SK-N-SH (cell line): ENCODE measurements around the gene TTF2. TPM values are rescaled to one million over a fixed set of nuclear protein-coding genes. Genes with fewer than 3 reads are reported as not detected.

Source experiments
- CTCF ChIA-PET: fragments of 300-600, 350-600 bp; formaldehyde crosslinking; extraction: SDS; loops from one replicate; lab custom pipeline; 2021; lab: Yijun Ruan, JAX
- POLR2A ChIA-PET: fragments of 350-600 bp; sonication (Branson Sonifier 250); formaldehyde crosslinking; extraction: SDS; loops from one replicate; lab custom pipeline; 2020; ENCODE audit warnings: antibody characterized with exemption, inconsistent platforms; lab: Yijun Ruan, JAX
- DNase-seq: peaks from one replicate; pipeline ENCODE4 v3.0.0; 2012
- H2AFZ ChIP-seq: fragments of 200-600 bp; sonication (generic); 2 replicates; pipeline ENCODE4 v1.8.1; 2016; ENCODE audit warnings: antibody characterized with exemption, mild to moderate bottlenecking, low read depth
- H3F3A ChIP-seq: fragments of 200-600 bp; sonication (generic); replicated peaks from 2 replicates; pipeline ENCODE3; 2016; ENCODE audit warnings: antibody characterized with exemption, mild to moderate bottlenecking; ENCODE audit not compliant: insufficient read depth
- H3K27ac ChIP-seq, 2 experiments: fragments of 200-500 bp in 1 of 2; fragments of 200-600 bp in 1 of 2; sonication (Bioruptor generic) in 1 of 2; sonication (generic), shearing (Covaris generic) in 1 of 2; 2 replicates each; pipeline versions ENCODE4 v1.5.1 to v1.6.1; 2014 to 2016; ENCODE audit warnings: low read depth in 2 of 2, inconsistent platforms in 1 of 2, low read length in 1 of 2, mild to moderate bottlenecking in 1 of 2, mixed read lengths in 1 of 2
- H3K27me3 ChIP-seq: fragments of 200-600 bp; sonication (generic), shearing (Covaris generic); 2 replicates; pipeline ENCODE4 v1.6.1; 2016; ENCODE audit warnings: mixed run types; ENCODE audit not compliant: insufficient read depth
- H3K36me3 ChIP-seq, 2 experiments: fragments of 200-500 bp in 1 of 2; fragments of 200-600 bp in 1 of 2; sonication (Bioruptor generic) in 1 of 2; sonication (generic) in 1 of 2; replicated peaks in 1 of 2; 2 replicates each; pipeline versions ENCODE3 to v1.5.1; 2014 to 2016; ENCODE audit warnings: low read length in 1 of 2, mild to moderate bottlenecking in 1 of 2; ENCODE audit not compliant: insufficient read depth in 2 of 2, control insufficient read depth in 1 of 2
- H3K4me1 ChIP-seq, 2 experiments: fragments of 200-500 bp in 1 of 2; fragments of 200-600 bp in 1 of 2; sonication (Bioruptor generic) in 1 of 2; sonication (generic), shearing (Covaris generic) in 1 of 2; 2 replicates each; pipeline versions ENCODE4 v1.5.1 to v1.6.1; 2014 to 2016; ENCODE audit warnings: low read depth in 1 of 2, low read length in 1 of 2, mixed run types in 1 of 2; ENCODE audit not compliant: insufficient read depth in 2 of 2, control insufficient read depth in 1 of 2
- H3K4me2 ChIP-seq: fragments of 200-600 bp; sonication (generic), shearing (Covaris generic); 2 replicates; pipeline ENCODE4 v1.6.1; 2017; ENCODE audit warnings: mixed run types
- H3K4me3 ChIP-seq, 2 experiments: fragments of 200-500 bp in 1 of 2; fragments of 200-600 bp in 1 of 2; sonication (Bioruptor generic) in 1 of 2; sonication (generic), shearing (Covaris generic) in 1 of 2; 2 replicates each; pipeline versions ENCODE4 v1.5.1 to v1.8.1; 2014 to 2016; ENCODE audit warnings: low read depth in 2 of 2, inconsistent platforms in 1 of 2, low read length in 1 of 2, mild to moderate bottlenecking in 1 of 2, mixed read lengths in 1 of 2, moderate library complexity in 1 of 2
- H3K79me2 ChIP-seq: fragments of 200-600 bp; sonication (generic); 2 replicates; pipeline ENCODE4 v1.8.1; 2017; ENCODE audit warnings: mild to moderate bottlenecking; ENCODE audit not compliant: insufficient read depth
- H3K9ac ChIP-seq: fragments of 200-600 bp; sonication (generic); 2 replicates; pipeline ENCODE4 v1.6.1; 2017; ENCODE audit warnings: mixed run types
- H3K9me2 ChIP-seq: fragments of 200-600 bp; sonication (generic); 2 replicates; pipeline ENCODE4 v1.6.1; 2017; ENCODE audit warnings: mixed run types
- H3K9me3 ChIP-seq: fragments of 200-600 bp; sonication (generic); 2 replicates; pipeline ENCODE4 v1.6.1; 2017; ENCODE audit warnings: mixed run types, mild to moderate bottlenecking, moderate library complexity
- H4K20me1 ChIP-seq: fragments of 200-600 bp; sonication (generic); 2 replicates; pipeline ENCODE4 v1.6.1; 2017; ENCODE audit warnings: mild to moderate bottlenecking, mixed run types; ENCODE audit not compliant: insufficient read depth
- CHD2 ChIP-seq: fragments of 150-350 bp; IDR thresholded peaks from 2 replicates; pipeline ENCODE4 v1.6.1; 2018; ENCODE audit warnings: low read length; ENCODE audit not compliant: partially characterized antibody
- CTCF ChIP-seq: fragments of 200-600 bp; sonication (generic); IDR thresholded peaks from 2 replicates; pipeline ENCODE4 v1.6.1; 2017; ENCODE audit warnings: antibody characterized with exemption, mild to moderate bottlenecking, moderate library complexity
- EP300 ChIP-seq, 2 experiments: IDR thresholded peaks; 2 replicates each; pipeline versions ENCODE4 v1.4.0 to v1.6.1; 2012; ENCODE audit warnings: borderline replicate concordance in 1 of 2, low read depth in 1 of 2, low read length in 1 of 2
- JUND ChIP-seq: IDR thresholded peaks from 2 replicates; pipeline ENCODE4 v1.4.0; 2012
- POLR2AphosphoS5 ChIP-seq: IDR thresholded peaks from 2 replicates; pipeline ENCODE4 v1.6.1; 2012; ENCODE audit warnings: low read depth, low read length
- SIN3A ChIP-seq: IDR thresholded peaks from 2 replicates; pipeline ENCODE4 v1.6.1; 2012; ENCODE audit warnings: low read depth, mild to moderate bottlenecking, low read length, moderate library complexity, borderline replicate concordance
- TAF1 ChIP-seq: IDR thresholded peaks from 2 replicates; pipeline ENCODE4 v1.6.1; 2012; ENCODE audit warnings: low read depth, mild to moderate bottlenecking, low read length, moderate library complexity, borderline replicate concordance
- TCF12 ChIP-seq: IDR thresholded peaks from 2 replicates; pipeline ENCODE4 v1.4.0; 2012
- TEAD4 ChIP-seq: IDR thresholded peaks from 2 replicates; pipeline ENCODE4 v1.4.0; 2012; ENCODE audit warnings: mild to moderate bottlenecking, borderline replicate concordance; ENCODE audit not compliant: insufficient read depth
- USF1 ChIP-seq: IDR thresholded peaks from 2 replicates; pipeline ENCODE4 v1.4.0; 2012; ENCODE audit warnings: low read depth, borderline replicate concordance
- USF2 ChIP-seq: fragments of 150-350 bp; IDR thresholded peaks from 2 replicates; pipeline ENCODE4 v1.6.1; 2017; ENCODE audit warnings: antibody characterized with exemption, low read length, low read depth, borderline replicate concordance
- ZBTB33 ChIP-seq: IDR thresholded peaks from 2 replicates; pipeline ENCODE4 v1.4.0; 2012; ENCODE audit warnings: low read depth, borderline replicate concordance
- WGBS: methylation state at CpG from one replicate; pipeline ENCODE4 v1.1.6; 2017; ENCODE audit warnings: low lambda C conversion rate; 5-methylcytosine and 5-hydroxymethylcytosine counted together
- polyA plus RNA-seq, 3 experiments: library from polyadenylated mRNA; depleted of rRNA; stranded (reverse); fragments of >200 nt; gene quantifications; 2 replicates each; pipeline ENCODE4 v1.2.3, GENCODE V29; 2012
- TF ChIP-seq, protein P1 (sequence below): IDR thresholded peaks from 2 replicates; pipeline ENCODE4 v1.4.0; 2012; ENCODE audit warnings: low read depth
- TF ChIP-seq, protein P2 (sequence below): IDR thresholded peaks from 2 replicates; pipeline ENCODE4; 2012
- TF ChIP-seq, protein P3 (sequence below): IDR thresholded peaks from 2 replicates; pipeline ENCODE4 v1.6.1; 2012; ENCODE audit warnings: mild to moderate bottlenecking, low read depth, low read length, moderate library complexity

TTF2 gene
- polyA plus RNA-seq, 1 of the 3 experiments (the other 2 are of a cell fraction), result 10.8 TPM

GRCh38 chr1:117114877-117115276, 54.8 kb downstream of the TTF2 start:
- H3K36me3 ChIP-seq, result peaks cover 0 to 28% of the 10 kb centered on the region in 2 experiments
- DNase-seq, result no peak
- H3K9me3 ChIP-seq, result no peaks in the 10 kb centered on the region
- no peaks in the 10 kb centered on the region for H4K20me1 ChIP-seq
- no peaks in the 10 kb centered on the region; a peak in 1 of 4 replicates for H3K4me1 ChIP-seq
- ChIA-PET CTCF (interaction anchor here (1.5 to 1.8 kb wide), 3 partner anchors 14 to 47 kb away, joined by 4 to 6 read pairs (median 4); no protein-coding TSS in a partner anchor), POLR2A (no interaction called here)
- TF ChIP-seq CTCF (no peak), TEAD4 (no peak), CHD2 (no peak), USF2 (no peak), TCF12 (no peak), SIN3A (no peak), POLR2AphosphoS5 (no peak), ZBTB33 (no peak), EP300 (IDR thresholded peaks at IDR 0.05; ENCODE audit: borderline replicate concordance in 1 of 2, low read depth in 1 of 2, low read length in 1 of 2) (no peak), USF1 (no peak), TAF1 (no peak), JUND (no peak)
- TF ChIP-seq, protein P1, sequence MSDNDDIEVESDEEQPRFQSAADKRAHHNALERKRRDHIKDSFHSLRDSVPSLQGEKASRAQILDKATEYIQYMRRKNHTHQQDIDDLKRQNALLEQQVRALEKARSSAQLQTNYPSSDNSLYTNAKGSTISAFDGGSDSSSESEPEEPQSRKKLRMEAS, result no peak
- TF ChIP-seq, protein P2, sequence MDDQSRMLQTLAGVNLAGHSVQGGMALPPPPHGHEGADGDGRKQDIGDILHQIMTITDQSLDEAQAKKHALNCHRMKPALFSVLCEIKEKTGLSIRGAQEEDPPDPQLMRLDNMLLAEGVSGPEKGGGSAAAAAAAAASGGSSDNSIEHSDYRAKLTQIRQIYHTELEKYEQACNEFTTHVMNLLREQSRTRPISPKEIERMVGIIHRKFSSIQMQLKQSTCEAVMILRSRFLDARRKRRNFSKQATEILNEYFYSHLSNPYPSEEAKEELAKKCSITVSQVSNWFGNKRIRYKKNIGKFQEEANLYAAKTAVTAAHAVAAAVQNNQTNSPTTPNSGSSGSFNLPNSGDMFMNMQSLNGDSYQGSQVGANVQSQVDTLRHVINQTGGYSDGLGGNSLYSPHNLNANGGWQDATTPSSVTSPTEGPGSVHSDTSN, result no peak
- TF ChIP-seq, protein P3, sequence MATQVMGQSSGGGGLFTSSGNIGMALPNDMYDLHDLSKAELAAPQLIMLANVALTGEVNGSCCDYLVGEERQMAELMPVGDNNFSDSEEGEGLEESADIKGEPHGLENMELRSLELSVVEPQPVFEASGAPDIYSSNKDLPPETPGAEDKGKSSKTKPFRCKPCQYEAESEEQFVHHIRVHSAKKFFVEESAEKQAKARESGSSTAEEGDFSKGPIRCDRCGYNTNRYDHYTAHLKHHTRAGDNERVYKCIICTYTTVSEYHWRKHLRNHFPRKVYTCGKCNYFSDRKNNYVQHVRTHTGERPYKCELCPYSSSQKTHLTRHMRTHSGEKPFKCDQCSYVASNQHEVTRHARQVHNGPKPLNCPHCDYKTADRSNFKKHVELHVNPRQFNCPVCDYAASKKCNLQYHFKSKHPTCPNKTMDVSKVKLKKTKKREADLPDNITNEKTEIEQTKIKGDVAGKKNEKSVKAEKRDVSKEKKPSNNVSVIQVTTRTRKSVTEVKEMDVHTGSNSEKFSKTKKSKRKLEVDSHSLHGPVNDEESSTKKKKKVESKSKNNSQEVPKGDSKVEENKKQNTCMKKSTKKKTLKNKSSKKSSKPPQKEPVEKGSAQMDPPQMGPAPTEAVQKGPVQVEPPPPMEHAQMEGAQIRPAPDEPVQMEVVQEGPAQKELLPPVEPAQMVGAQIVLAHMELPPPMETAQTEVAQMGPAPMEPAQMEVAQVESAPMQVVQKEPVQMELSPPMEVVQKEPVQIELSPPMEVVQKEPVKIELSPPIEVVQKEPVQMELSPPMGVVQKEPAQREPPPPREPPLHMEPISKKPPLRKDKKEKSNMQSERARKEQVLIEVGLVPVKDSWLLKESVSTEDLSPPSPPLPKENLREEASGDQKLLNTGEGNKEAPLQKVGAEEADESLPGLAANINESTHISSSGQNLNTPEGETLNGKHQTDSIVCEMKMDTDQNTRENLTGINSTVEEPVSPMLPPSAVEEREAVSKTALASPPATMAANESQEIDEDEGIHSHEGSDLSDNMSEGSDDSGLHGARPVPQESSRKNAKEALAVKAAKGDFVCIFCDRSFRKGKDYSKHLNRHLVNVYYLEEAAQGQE, result no peak
- no peaks in the 10 kb centered on the region for H3K79me2 ChIP-seq
- no peaks in the 10 kb centered on the region for H3K27me3 ChIP-seq
- no peak overlapping the region for H3K9ac ChIP-seq
- no peak overlapping the region for H2AFZ ChIP-seq
- H3K4me2 ChIP-seq, result no peak overlapping the region
- H3F3A ChIP-seq, result no peaks in the 10 kb centered on the region
- WGBS, result 75% methylated on average over 2 of the region's 2 CpGs
- no peak overlapping the region for H3K4me3 ChIP-seq
- H3K27ac ChIP-seq, result no peak overlapping the region
- H3K9me2 ChIP-seq, result no peaks in the 10 kb centered on the region
